GM23338 (cell line): ENCODE measurements around the gene LRRC38. TPM values are rescaled to one million over a fixed set of nuclear protein-coding genes. Genes with fewer than 3 reads are reported as not detected.

Source experiments
- ATAC-seq: fragments of 200-7000 bp; cut with Tn5 transposase; 3 replicates; pipeline ENCODE4 v1.9.1; 2020
- DNase-seq: peaks from one replicate; pipeline ENCODE4 v3.0.0-alpha.2; 2015; ENCODE audit warnings: low spot score
- H2AFZ ChIP-seq: fragments of 200-600 bp; sonication (generic); 2 replicates; pipeline ENCODE4 v1.8.0; 2016; ENCODE audit warnings: antibody characterized with exemption, mild to moderate bottlenecking, moderate library complexity
- H3F3A ChIP-seq: fragments of 200-600 bp; sonication (generic); replicated peaks from 2 replicates; pipeline ENCODE4 v1.8.0; 2017; ENCODE audit warnings: antibody characterized with exemption, mixed run types, low read depth
- H3K27ac ChIP-seq: fragments of 200-600 bp; sonication (generic); 2 replicates; pipeline ENCODE4 v1.6.1; 2016; ENCODE audit warnings: low read depth
- H3K27me3 ChIP-seq: fragments of 200-600 bp; sonication (generic); 2 replicates; pipeline ENCODE4 v1.8.0; 2016; ENCODE audit warnings: mild to moderate bottlenecking, mixed run types, moderate library complexity; ENCODE audit not compliant: insufficient read depth
- H3K36me3 ChIP-seq: fragments of 200-600 bp; sonication (generic); 2 replicates; pipeline ENCODE4 v1.8.0; 2016; ENCODE audit warnings: mild to moderate bottlenecking; ENCODE audit not compliant: insufficient read depth
- H3K4me1 ChIP-seq: fragments of 200-600 bp; sonication (generic); 2 replicates; pipeline ENCODE4 v1.8.0; 2016; ENCODE audit warnings: mild to moderate bottlenecking, moderate library complexity; ENCODE audit not compliant: insufficient read depth
- H3K4me2 ChIP-seq: fragments of 200-600 bp; sonication (generic); 2 replicates; pipeline ENCODE4 v1.7.1; 2017; ENCODE audit warnings: mixed run types
- H3K4me3 ChIP-seq: fragments of 200-600 bp; sonication (generic); 2 replicates; pipeline ENCODE4 v1.6.1; 2016; ENCODE audit warnings: mixed run types
- H3K79me2 ChIP-seq: fragments of 200-600 bp; sonication (generic); replicated peaks from 2 replicates; pipeline ENCODE4 v1.8.0; 2017; ENCODE audit warnings: mild to moderate bottlenecking; ENCODE audit not compliant: insufficient read depth
- H3K9me2 ChIP-seq: fragments of 200-600 bp; sonication (generic); 2 replicates; pipeline ENCODE4 v1.8.0; 2017; ENCODE audit not compliant: insufficient read depth
- H4K20me1 ChIP-seq: fragments of 200-600 bp; sonication (generic); replicated peaks from 2 replicates; pipeline ENCODE4 v1.8.0; 2017; ENCODE audit warnings: mild to moderate bottlenecking; ENCODE audit not compliant: insufficient read depth
- H3K27ac Mint-ChIP-seq: 2 replicates; pipeline ENCODE4 v1.8.0; 2020; ENCODE audit warnings: inconsistent platforms, mild to moderate bottlenecking, moderate library complexity, mixed read lengths
- H3K27me3 Mint-ChIP-seq: 3 replicates; pipeline ENCODE4 v1.8.0; 2022; ENCODE audit warnings: low read depth, mild to moderate bottlenecking, moderate library complexity, mixed read lengths, inconsistent platforms; ENCODE audit not compliant: insufficient read depth, poor library complexity
- H3K36me3 Mint-ChIP-seq: 3 replicates; pipeline ENCODE4 v1.8.0; 2021; ENCODE audit warnings: low read depth, mild to moderate bottlenecking, inconsistent platforms, moderate library complexity, mixed read lengths
- H3K4me1 Mint-ChIP-seq: 3 replicates; pipeline ENCODE4 v1.8.0; 2020; ENCODE audit warnings: mild to moderate bottlenecking, inconsistent platforms, mixed read lengths
- H3K4me3 Mint-ChIP-seq: 3 replicates; pipeline ENCODE4 v1.8.0; 2021; ENCODE audit warnings: moderate library complexity, mild to moderate bottlenecking, inconsistent platforms, mixed read lengths
- H3K9me3 Mint-ChIP-seq: 3 replicates; pipeline ENCODE4 v1.8.0; 2020; ENCODE audit warnings: moderate library complexity, mild to moderate bottlenecking, inconsistent platforms, mixed read lengths
- CREB1 ChIP-seq: fragments of 250-450 bp; sonication (Bioruptor Pico); IDR thresholded peaks from 2 replicates; pipeline ENCODE4 v1.5.0; 2020; ENCODE audit warnings: low read depth, mild to moderate bottlenecking, moderate library complexity
- ETS1 ChIP-seq: IDR thresholded peaks from 2 replicates; pipeline ENCODE4 v1.6.1; 2016; ENCODE audit warnings: antibody characterized with exemption
- EZH2 ChIP-seq: fragments of 200-600 bp; sonication (generic); IDR thresholded peaks from one replicate; pipeline ENCODE4 v1.8.0; 2017; ENCODE audit warnings: antibody characterized with exemption, mild to moderate bottlenecking, low read depth; ENCODE audit not compliant: unreplicated experiment
- EZH2phosphoT487 ChIP-seq: fragments of 200-600 bp; sonication (generic); IDR thresholded peaks from one replicate; pipeline ENCODE4 v1.8.1; 2018; ENCODE audit warnings: antibody characterized with exemption; ENCODE audit not compliant: unreplicated experiment
- JUNB ChIP-seq: IDR thresholded peaks from one replicate; pipeline ENCODE4 v1.6.1; 2016; ENCODE audit warnings: antibody characterized with exemption; ENCODE audit not compliant: unreplicated experiment
- NANOG ChIP-seq: IDR thresholded peaks from 2 replicates; pipeline ENCODE4 v1.6.1; 2016; ENCODE audit warnings: antibody characterized with exemption, borderline replicate concordance
- POLR2AphosphoS5 ChIP-seq: IDR thresholded peaks from 2 replicates; pipeline ENCODE4 v1.6.1; 2016; ENCODE audit warnings: antibody characterized with exemption, low read depth
- REST ChIP-seq: IDR thresholded peaks from one replicate; pipeline ENCODE4 v1.6.1; 2018; ENCODE audit warnings: antibody characterized with exemption; ENCODE audit not compliant: unreplicated experiment
- ZNF114 ChIP-seq: fragments of 250-450 bp; sonication (Bioruptor Pico); IDR thresholded peaks from 2 replicates; pipeline ENCODE4 v1.5.0; 2020; ENCODE audit warnings: mild to moderate bottlenecking, moderate library complexity
- ZNF331 ChIP-seq: fragments of 250-450 bp; sonication (Bioruptor Pico); IDR thresholded peaks from 2 replicates; pipeline ENCODE4 v1.5.0; 2020; ENCODE audit warnings: low read depth, mild to moderate bottlenecking, moderate library complexity
- ZNF462 ChIP-seq: fragments of 250-450 bp; sonication (Bioruptor Pico); IDR thresholded peaks from 2 replicates; pipeline ENCODE4 v1.5.0; 2020; ENCODE audit warnings: mild to moderate bottlenecking, moderate library complexity
- polyA plus RNA-seq: library from polyadenylated mRNA; unstranded; fragments of >200 nt; fragmentation: Nextera tagmentation; extraction: Ambion mirVana; gene quantifications from 2 replicates; pipeline ENCODE4 v1.2.1, GENCODE V29; 2016
- total RNA-seq: library from RNA; depleted of rRNA; stranded (reverse); fragments of >200 nt; shearing (Covaris generic); gene quantifications from 2 replicates; pipeline ENCODE4 v1.2.3, GENCODE V29; 2014

LRRC38 gene
- total and polyA plus RNA-seq, 2 experiments from 2014 or later = 0.17 TPM; not detected in 1

GRCh38 chr1:13514821-13515220, 1.0 kb upstream of the LRRC38 start (continued):
- TF ChIP-seq ETS1 = no peak
- TF ChIP-seq REST = no peak

- Histone ChIP-seq H3K79me2 (no peaks in the 10 kb centered on the region), H3K36me3 (no peaks in the 10 kb centered on the region), H3K4me3 (peak overlapping the region; percentile 65), H4K20me1 (no peaks in the 10 kb centered on the region), H3F3A (no peaks in the 10 kb centered on the region), H3K27me3 (peaks cover 81% of the 10 kb centered on the region), H3K4me1 (peaks cover 7% of the 10 kb centered on the region; the same call in 1 of the 2 replicates), H3K4me2 (peak overlapping the region; percentile 83), H3K27ac (no peak overlapping the region), H3K9me2 (no peaks in the 10 kb centered on the region), H2AFZ (peak overlapping the region; percentile 93; the same call in 1 of the 2 replicates)
- Mint-ChIP-seq H3K9me3 (no peaks in the 10 kb centered on the region), H3K4me1 (peaks cover 20% of the 10 kb centered on the region), H3K27me3 (peaks cover 68% of the 10 kb centered on the region), H3K36me3 (no peaks in the 10 kb centered on the region), H3K27ac (no peak overlapping the region), H3K4me3 (peak overlapping the region; percentile 72)
- ATAC-seq = peak; percentile 24
- no peak for TF ChIP-seq ZNF114 (CRISPR knock-in tag)
- no peak for TF ChIP-seq ZNF462 (CRISPR knock-in tag)
- TF ChIP-seq CREB1 (CRISPR knock-in tag) = no peak
- no peak for TF ChIP-seq JUNB
- TF ChIP-seq EZH2 = peak; percentile 67
- no peak for TF ChIP-seq ZNF331 (CRISPR knock-in tag)
- TF ChIP-seq EZH2phosphoT487 = peak; percentile 83
- TF ChIP-seq ETS1 = no peak
- no peak for TF ChIP-seq NANOG
- TF ChIP-seq POLR2AphosphoS5 = no peak
- peak; percentile 53 for DNase-seq
These were observed 524 bp downstream of the LRRC38 start for GRCh38 chr1:13513063-13513894.
